ENCODE results near the gene PDZD8.
A peak's percentile ranks its signal among the peaks of the same experiment; 100 is the strongest.

PDZD8 gene

DNA sequence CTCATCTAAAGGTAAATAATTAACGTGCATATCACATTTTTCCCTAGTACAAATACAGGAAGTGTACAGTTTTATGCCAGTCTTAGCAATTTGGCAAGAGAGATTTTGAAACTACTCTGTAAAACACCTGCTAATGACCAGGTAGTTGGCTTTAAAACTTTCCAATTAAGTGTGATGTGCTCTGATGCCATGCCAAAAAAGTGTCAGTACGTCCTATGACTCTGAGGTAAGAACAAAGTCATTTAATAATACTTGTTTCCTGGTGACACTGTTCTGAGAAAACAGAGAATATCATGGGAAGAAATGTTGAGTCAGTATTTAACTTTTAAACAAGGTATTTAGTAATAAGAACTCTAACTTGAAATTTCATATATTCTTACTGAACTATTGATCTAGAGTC lies 9.6 kb downstream of the PDZD8 start:
- Histone ChIP-seq H3K36me3 (replicated peaks; ENCODE audit: low read depth, low read length) (no peaks in the 10 kb centered on the region), H3K4me1 (ENCODE audit: low read length) (peaks cover 30% of the 10 kb centered on the region), H3K27me3 (ENCODE audit: low read depth, low read length) (no peaks in the 10 kb centered on the region), H3K27ac (ENCODE audit: low read length) (peak overlapping the region; percentile 41; the same call in 1 of the 2 replicates), H3K4me3 (ENCODE audit: low read length) (0 out of 2 replicates have a peak overlapping the region, but pooled peaks have one; percentile 2), H3K4me2 (ENCODE audit: low read length) (peak overlapping the region; percentile 66), H3K9me3 (ENCODE audit: insufficient read depth, low read length) (no peaks in the 10 kb centered on the region), H4K20me1 (ENCODE audit: insufficient read depth, low read length) (peaks cover 38% of the 10 kb centered on the region), H3K79me2 (ENCODE audit: low read length) (peaks cover 96% of the 10 kb centered on the region), H2AFZ (ENCODE audit: low read depth, low read length) (no peak overlapping the region), H3K9ac (ENCODE audit: low read length) (no peak overlapping the region)
- no peak for TF ChIP-seq EZH2phosphoT487 (IDR thresholded peaks at IDR 0.05; ENCODE audit: low read depth)
- TF ChIP-seq, protein P1, sequence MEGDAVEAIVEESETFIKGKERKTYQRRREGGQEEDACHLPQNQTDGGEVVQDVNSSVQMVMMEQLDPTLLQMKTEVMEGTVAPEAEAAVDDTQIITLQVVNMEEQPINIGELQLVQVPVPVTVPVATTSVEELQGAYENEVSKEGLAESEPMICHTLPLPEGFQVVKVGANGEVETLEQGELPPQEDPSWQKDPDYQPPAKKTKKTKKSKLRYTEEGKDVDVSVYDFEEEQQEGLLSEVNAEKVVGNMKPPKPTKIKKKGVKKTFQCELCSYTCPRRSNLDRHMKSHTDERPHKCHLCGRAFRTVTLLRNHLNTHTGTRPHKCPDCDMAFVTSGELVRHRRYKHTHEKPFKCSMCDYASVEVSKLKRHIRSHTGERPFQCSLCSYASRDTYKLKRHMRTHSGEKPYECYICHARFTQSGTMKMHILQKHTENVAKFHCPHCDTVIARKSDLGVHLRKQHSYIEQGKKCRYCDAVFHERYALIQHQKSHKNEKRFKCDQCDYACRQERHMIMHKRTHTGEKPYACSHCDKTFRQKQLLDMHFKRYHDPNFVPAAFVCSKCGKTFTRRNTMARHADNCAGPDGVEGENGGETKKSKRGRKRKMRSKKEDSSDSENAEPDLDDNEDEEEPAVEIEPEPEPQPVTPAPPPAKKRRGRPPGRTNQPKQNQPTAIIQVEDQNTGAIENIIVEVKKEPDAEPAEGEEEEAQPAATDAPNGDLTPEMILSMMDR (IDR thresholded peaks at IDR 0.05; ENCODE audit: low read depth, low read length): no peak

DNA sequence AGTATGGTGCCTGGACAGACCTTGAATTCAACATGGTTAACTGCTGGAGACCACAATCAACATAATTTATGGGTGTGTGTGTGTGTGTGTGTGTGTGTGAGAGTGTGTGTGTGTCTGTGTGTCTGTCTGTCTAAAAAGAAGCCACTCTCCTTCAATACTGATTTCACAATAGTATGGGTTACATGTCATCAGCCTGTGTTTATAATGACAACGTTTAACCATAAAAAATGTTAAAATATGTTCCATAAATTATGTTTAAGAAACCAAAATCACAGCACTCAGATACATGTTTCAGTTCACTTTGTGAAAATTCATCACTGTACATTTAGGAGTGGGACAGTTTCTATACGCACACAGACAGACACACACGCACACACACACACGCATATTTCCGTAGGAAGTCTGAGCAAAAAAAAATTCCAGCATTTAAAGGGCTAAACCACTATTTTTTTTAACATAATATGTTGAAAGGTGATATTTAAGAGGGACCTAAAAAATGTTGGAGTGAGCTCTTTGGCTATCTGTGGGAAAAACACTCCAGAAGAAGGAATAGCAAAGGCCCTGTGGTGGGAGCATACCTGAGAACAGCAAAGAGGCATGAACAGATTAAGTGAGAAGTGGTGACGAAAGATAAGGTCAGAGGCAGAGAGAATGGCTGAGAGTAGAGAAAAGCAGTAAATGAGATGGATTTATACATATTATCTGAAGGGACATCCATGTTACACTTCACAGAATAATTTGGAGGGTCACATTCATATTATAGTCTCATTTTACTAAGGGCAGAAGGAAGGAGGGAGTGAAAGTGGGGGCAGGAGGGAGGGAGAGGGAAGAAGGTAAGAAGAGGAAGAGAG lies 10.9 kb downstream of the PDZD8 start:
- H3K79me2 ChIP-seq (ENCODE audit: low read length): peaks cover 94% of the 10 kb centered on the region
- peak overlapping the region; percentile 20; the same call in 1 of the 2 replicates for H3K9ac ChIP-seq (ENCODE audit: low read length)
- no peaks in the 10 kb centered on the region for H3K36me3 ChIP-seq (replicated peaks; ENCODE audit: low read depth, low read length)
- peak overlapping the region; percentile 38 for H3K4me3 ChIP-seq (ENCODE audit: low read length)
- H3K4me2 ChIP-seq (ENCODE audit: low read length): peak overlapping the region; percentile 66
- TF ChIP-seq EZH2phosphoT487 (IDR thresholded peaks at IDR 0.05; ENCODE audit: low read depth): no peak
- TF ChIP-seq, protein P1 (IDR thresholded peaks at IDR 0.05; ENCODE audit: low read depth, low read length): no peak
- peaks cover 38% of the 10 kb centered on the region for H4K20me1 ChIP-seq (ENCODE audit: insufficient read depth, low read length)
- peaks cover 30% of the 10 kb centered on the region for H3K4me1 ChIP-seq (ENCODE audit: low read length)
- H3K27ac ChIP-seq (ENCODE audit: low read length): peak overlapping the region; percentile 8; the same call in 1 of the 2 replicates
- H2AFZ ChIP-seq (ENCODE audit: low read depth, low read length): no peak overlapping the region
- H3K27me3 ChIP-seq (ENCODE audit: low read depth, low read length): no peaks in the 10 kb centered on the region
- H3K9me3 ChIP-seq (ENCODE audit: insufficient read depth, low read length): no peaks in the 10 kb centered on the region

GRCh38 chr10:117363028-117363427 lies 12.2 kb downstream of the PDZD8 start:
- no peak for TF ChIP-seq EZH2phosphoT487 (IDR thresholded peaks at IDR 0.05; ENCODE audit: low read depth)
- TF ChIP-seq, protein P1 (IDR thresholded peaks at IDR 0.05; ENCODE audit: low read depth, low read length): no peak
- H3K4me3 ChIP-seq (ENCODE audit: low read length): no peak overlapping the region
- no peaks in the 10 kb centered on the region for H3K9me3 ChIP-seq (ENCODE audit: insufficient read depth, low read length)
- H2AFZ ChIP-seq (ENCODE audit: low read depth, low read length): no peak overlapping the region
- H3K27me3 ChIP-seq (ENCODE audit: low read depth, low read length): no peaks in the 10 kb centered on the region
- no peak overlapping the region for H3K9ac ChIP-seq (ENCODE audit: low read length)
- no peak overlapping the region for H3K4me2 ChIP-seq (ENCODE audit: low read length)
- H3K27ac ChIP-seq (ENCODE audit: low read length): no peak overlapping the region
- peaks cover 87% of the 10 kb centered on the region for H3K79me2 ChIP-seq (ENCODE audit: low read length)
- H3K36me3 ChIP-seq (replicated peaks; ENCODE audit: low read depth, low read length): no peaks in the 10 kb centered on the region
- H3K4me1 ChIP-seq (ENCODE audit: low read length): peaks cover 34% of the 10 kb centered on the region
- peaks cover 38% of the 10 kb centered on the region for H4K20me1 ChIP-seq (ENCODE audit: insufficient read depth, low read length)

DNA sequence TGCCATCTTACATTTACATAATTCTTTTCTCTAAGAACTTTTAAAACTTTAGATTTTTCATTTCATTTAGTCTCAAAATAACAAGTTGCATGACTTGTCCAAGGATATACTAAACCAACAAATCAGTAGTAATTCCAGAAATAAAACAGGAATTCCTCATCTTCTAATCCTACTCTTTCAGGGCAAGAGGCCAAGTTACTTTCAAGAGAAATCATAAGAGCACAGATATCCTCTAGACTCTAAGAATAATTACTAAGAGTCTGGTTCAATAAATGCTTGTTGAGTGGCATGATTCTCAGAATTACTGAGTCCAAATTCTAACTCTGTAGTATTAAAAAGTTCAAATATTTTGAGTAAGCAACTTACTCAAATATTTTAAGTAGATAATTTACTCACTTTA lies 12.9 kb downstream of the PDZD8 start:
- TF ChIP-seq EZH2phosphoT487 (IDR thresholded peaks at IDR 0.05; ENCODE audit: low read depth): no peak
- TF ChIP-seq, protein P1 (IDR thresholded peaks at IDR 0.05; ENCODE audit: low read depth, low read length): no peak
- Histone ChIP-seq H3K79me2 (ENCODE audit: low read length) (peaks cover 83% of the 10 kb centered on the region), H3K27me3 (ENCODE audit: low read depth, low read length) (no peaks in the 10 kb centered on the region), H3K9ac (ENCODE audit: low read length) (no peak overlapping the region), H3K27ac (ENCODE audit: low read length) (no peak overlapping the region), H3K4me2 (ENCODE audit: low read length) (no peak overlapping the region), H3K9me3 (ENCODE audit: insufficient read depth, low read length) (no peaks in the 10 kb centered on the region), H3K36me3 (replicated peaks; ENCODE audit: low read depth, low read length) (no peaks in the 10 kb centered on the region), H3K4me3 (ENCODE audit: low read length) (no peak overlapping the region), H3K4me1 (ENCODE audit: low read length) (peaks cover 36% of the 10 kb centered on the region), H2AFZ (ENCODE audit: low read depth, low read length) (no peak overlapping the region), H4K20me1 (ENCODE audit: insufficient read depth, low read length) (peaks cover 38% of the 10 kb centered on the region)
